ENCODE results near the gene MPG.
A peak's percentile ranks its signal among the peaks of the same experiment; 100 is the strongest.
"Not testable (repeated sequence)": the region's sequence is repeated elsewhere in the genome, so short reads cannot be mapped to it uniquely, and the experiment has no call there.

MPG gene

DNA sequence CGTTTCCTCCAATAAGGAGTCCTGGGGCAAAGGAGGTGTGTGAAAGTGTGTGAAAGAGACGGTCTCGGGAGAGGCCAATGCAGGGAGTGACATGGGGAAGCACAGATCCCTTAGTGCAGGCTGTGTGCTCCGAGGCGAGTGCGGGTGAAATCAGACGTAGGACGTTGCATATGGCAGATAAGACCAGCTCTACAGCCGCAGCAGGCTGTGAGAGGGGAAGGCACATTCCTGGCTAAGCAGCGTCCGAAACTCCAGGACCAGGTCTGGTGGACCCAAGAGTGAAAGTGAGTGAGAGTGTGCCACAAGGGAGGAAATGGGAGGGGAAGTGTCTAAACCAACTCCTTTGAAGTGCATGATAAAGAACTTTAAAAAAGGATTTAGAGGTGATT lies 36.0 kb upstream of the MPG start:
- DNase-seq, result no peak

GRCh38 chr16:42691-43090 lies 35.3 kb upstream of the MPG start:
- no peak for DNase-seq
- TF ChIP-seq POLR2A (IDR thresholded peaks at IDR 0.05; ENCODE audit: low read length), result no peak
- no peak for TF ChIP-seq GATA1 (IDR thresholded peaks at IDR 0.05; ENCODE audit: low read depth, low read length)

More for the DNA sequence above, 36.0 kb upstream of the MPG start:
- no peak for TF ChIP-seq GATA1 (IDR thresholded peaks at IDR 0.05; ENCODE audit: low read depth, low read length)
- TF ChIP-seq POLR2A (IDR thresholded peaks at IDR 0.05; ENCODE audit: low read length), result no peak

DNA sequence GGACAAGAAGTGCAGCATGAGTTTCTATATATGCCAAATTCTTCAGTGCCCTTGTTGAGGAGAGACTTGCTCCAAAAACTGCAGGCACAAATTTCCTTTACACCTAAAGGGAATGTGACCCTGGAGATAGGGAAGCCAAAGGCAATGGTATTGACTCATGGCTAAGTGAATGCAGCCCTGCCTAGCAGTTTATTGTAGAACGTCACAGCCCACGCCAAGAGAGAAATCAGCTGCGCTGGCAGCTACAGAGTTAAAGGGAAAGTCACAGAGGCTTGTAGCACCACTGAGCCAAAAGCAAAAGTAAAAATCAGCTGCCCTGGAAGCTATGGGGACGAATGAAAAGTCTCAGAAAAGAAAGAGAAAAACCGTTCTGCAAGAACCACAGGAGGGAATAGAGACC lies 34.7 kb upstream of the MPG start:
- no peak for TF ChIP-seq POLR2A (IDR thresholded peaks at IDR 0.05; ENCODE audit: low read length)
- no peak for TF ChIP-seq GATA1 (IDR thresholded peaks at IDR 0.05; ENCODE audit: low read depth, low read length)
- DNase-seq, result no peak

GRCh38 chr16:44655-45054 lies 33.4 kb upstream of the MPG start:
- TF ChIP-seq GATA1 (IDR thresholded peaks at IDR 0.05; ENCODE audit: low read depth, low read length) (no peak), POLR2A (IDR thresholded peaks at IDR 0.05; ENCODE audit: low read length) (no peak)
- DNase-seq, result no peak

GRCh38 chr16:45454-45853 lies 32.6 kb upstream of the MPG start:
- DNase-seq, result no peak
- TF ChIP-seq POLR2A (IDR thresholded peaks at IDR 0.05; ENCODE audit: low read length) (no peak), GATA1 (IDR thresholded peaks at IDR 0.05; ENCODE audit: low read depth, low read length) (no peak)

DNA sequence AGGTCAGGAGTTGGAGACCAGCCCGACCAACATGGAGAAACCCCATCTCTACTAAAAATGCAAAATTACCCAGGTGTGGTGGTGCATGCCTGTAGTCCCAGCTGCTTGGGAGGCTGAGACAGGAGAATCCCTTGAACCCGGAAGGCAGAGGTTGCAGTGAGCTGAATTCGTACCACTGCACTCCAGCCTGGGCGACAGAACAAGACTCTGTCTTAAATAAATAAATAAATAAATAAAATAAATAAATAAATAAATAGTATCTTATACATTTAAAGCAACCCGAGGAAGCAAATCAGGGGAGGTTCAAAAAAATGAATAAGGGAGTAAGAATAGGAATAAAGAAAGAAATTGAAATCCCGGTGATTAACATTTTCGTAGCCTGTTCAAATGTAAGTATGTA lies 31.5 kb upstream of the MPG start:
- not testable (repeated sequence) for DNase-seq

- no peak for DNase-seq
- no peak for TF ChIP-seq GATA1 (IDR thresholded peaks at IDR 0.05; ENCODE audit: low read depth, low read length)
- no peak for TF ChIP-seq POLR2A (IDR thresholded peaks at IDR 0.05; ENCODE audit: low read length)
Observed at GRCh38 chr16:47234-47633, 30.8 kb upstream of the MPG start.

GRCh38 chr16:50769-51591 lies 27.0 kb upstream of the MPG start:
- no peak for DNase-seq
- no peak for TF ChIP-seq GATA1 (IDR thresholded peaks at IDR 0.05; ENCODE audit: low read depth, low read length)
- TF ChIP-seq POLR2A (IDR thresholded peaks at IDR 0.05; ENCODE audit: low read length), result no peak

GRCh38 chr16:53346-54236 lies 24.4 kb upstream of the MPG start, which contains the start of the genes POLR3K and SNRNP25:
Gene POLR3K (minus strand): TSS chr16:53608. CDS start chr16:53586, 22 bp downstream.
Gene SNRNP25 (plus strand): TSS chr16:53828. CDS start chr16:54017, 189 bp downstream.
- TF ChIP-seq POLR2A (IDR thresholded peaks at IDR 0.05; ENCODE audit: low read length), result peak; percentile 75
- TF ChIP-seq GATA1 (IDR thresholded peaks at IDR 0.05; ENCODE audit: low read depth, low read length), result no peak
- DNase-seq, result peak; percentile 99

- no peak for DNase-seq
- no peak for TF ChIP-seq POLR2A (IDR thresholded peaks at IDR 0.05; ENCODE audit: low read length)
- TF ChIP-seq GATA1 (IDR thresholded peaks at IDR 0.05; ENCODE audit: low read depth, low read length), result no peak
Observed at GRCh38 chr16:54237-54581, 23.8 kb upstream of the MPG start.

DNA sequence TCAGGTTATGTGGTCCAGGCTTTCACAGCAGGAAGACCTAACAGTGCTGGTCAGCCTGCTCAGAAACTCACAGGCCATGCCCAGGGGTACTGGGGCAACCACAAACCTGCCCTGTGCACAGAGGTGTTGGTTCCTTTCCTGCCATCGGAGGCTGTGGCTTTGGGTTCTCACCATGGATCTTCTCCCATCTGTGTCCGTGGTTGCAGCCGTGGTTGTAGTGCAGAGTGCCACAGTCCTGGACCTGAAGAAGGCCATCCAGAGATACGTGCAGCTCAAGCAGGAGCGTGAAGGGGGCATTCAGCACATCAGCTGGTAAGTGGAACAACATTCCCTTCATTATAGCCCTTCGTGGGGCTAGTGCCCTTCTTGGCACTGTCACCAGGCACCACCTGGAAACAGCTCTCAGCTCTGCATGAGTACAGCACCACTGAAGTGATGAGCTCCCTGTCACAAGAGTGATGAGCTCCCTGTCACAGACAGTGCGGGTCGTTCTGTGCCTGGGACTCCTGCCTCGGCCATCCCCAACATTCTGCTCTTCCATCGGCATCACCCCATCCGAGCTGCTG lies 22.4 kb upstream of the MPG start:
- TF ChIP-seq GATA1 (IDR thresholded peaks at IDR 0.05; ENCODE audit: low read depth, low read length), result no peak
- TF ChIP-seq POLR2A (IDR thresholded peaks at IDR 0.05; ENCODE audit: low read length), result no peak
- DNase-seq, result no peak

DNA sequence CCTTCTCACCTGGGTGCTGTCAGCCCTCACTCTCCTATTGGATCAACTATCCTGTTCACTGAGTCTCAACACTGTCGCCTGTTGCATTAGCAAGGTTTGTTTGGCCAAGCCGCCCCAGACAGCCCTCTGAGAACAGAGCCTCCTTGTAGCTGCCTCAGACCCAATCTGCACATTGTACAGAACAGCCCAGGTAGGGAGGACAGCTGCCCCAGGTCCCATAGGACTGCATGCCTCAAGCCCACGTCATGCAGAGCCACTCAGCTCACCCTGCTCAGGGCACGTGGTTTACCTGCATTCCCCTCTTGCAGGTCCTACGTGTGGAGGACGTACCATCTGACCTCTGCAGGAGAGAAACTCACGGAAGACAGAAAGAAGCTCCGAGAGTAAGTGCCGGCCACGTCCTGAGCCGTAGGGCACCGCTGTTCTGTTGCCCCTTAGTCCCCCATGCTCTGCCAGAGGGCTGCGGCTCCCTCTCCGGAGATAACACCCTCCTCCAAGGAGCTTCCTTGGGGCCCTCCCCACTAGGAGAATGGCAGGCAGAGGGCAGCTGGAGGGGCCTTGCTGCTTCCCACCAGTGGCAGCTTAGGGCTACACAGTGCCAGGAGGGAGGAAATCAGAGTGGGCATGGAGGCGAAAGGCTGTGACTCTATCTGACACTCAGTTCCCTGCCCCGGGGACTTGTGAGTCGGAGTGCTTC lies 21.6 kb upstream of the MPG start:
- TF ChIP-seq POLR2A (IDR thresholded peaks at IDR 0.05; ENCODE audit: low read length) (no peak), GATA1 (IDR thresholded peaks at IDR 0.05; ENCODE audit: low read depth, low read length) (no peak)
- DNase-seq, result no peak

DNA sequence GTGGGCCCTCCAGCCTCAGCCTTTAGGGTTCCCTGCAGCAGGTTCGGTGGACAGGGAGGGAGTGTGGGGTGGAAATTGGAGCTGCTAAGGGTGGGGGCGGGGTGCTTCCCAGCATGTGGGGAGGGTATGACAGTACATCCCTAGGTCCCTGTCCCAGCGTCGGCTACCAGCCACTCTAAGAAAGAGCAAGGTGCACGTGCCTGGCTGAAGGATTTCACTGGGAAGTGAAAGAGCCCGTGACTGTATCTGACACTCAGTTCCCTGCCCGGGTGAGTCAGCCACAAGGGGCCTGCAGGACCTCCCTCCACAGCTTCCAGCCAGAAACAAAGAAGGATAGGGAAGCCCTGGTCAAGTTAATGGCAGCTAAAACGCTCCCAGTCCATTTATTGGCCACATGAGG lies 20.3 kb upstream of the MPG start:
- DNase-seq, result no peak

More for the DNA sequence above, 20.3 kb upstream of the MPG start:
- TF ChIP-seq POLR2A (IDR thresholded peaks at IDR 0.05; ENCODE audit: low read length) (no peak), GATA1 (IDR thresholded peaks at IDR 0.05; ENCODE audit: low read depth, low read length) (no peak)

All from erythroblast (primary cell).